Stimulated activated CD4-positive, alpha-beta T cell treated with anti-CD3 and anti-CD28 coated beads, Interleukin-4, amount 100 ng/mL, for 48 hours (primary cell): Measurements from ENCODE around the gene SFPQ.
"Not testable (repeated sequence)": the region's sequence is repeated elsewhere in the genome, so short reads cannot be mapped to it uniquely, and the experiment has no call there.

ENCODE experiments used
- DNase-seq, 2 donors: peaks; one replicate each; pipeline ENCODE4 v3.0.0-alpha.2; 2020; ENCODE audit warnings: low read depth in 2 of 2

The SFPQ gene

GRCh38 chr1:35192853-35193664 is at the start of gene SFPQ:
SFPQ (minus strand) TSS chr1:35193145; CDS start chr1:35193049, 96 bp downstream.
- peak; percentile 88 to 94 for DNase-seq

DNA sequence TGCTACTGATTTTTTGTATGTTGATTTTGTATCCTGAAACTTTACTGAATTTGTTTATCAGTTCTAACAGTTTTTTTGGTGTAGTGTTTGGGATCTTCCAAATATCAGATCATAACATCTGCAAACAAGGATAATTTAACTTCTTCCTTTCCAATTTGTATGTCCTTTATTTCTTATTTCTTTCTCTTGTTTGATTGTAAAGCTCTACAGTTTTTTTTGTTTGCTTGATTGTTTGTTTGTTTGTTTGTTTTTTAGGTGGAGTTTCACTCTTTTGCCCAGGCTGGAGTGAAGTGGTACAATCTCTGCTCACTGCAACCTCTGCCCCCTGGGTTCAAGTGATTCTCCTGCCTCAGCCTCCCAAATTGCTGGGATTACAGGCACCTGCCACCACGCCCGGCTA is 43.8 kb upstream of the SFPQ start:
- not testable (repeated sequence) for DNase-seq

DNA sequence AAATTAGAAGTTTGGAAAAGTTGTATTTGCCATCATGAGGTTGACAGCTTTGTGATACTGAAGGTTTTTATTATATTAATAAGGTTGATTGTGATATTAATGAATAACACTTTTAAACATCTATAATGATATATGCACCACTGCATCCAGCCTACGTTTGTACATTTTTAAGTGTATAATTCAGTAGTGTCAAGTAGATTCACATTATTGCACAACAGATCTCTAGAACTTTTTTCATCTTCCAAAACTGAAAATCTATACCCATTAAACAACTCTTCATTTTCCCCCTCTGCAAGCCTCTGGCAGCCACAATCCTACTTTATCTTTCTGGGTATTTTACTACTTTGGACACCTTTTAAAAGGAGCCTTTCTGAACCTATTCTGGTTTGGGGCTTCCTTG is 38.3 kb upstream of the SFPQ start:
- no peak for DNase-seq

- no peak for DNase-seq
Measured at GRCh38 chr1:35229587-35230360, 36.8 kb upstream of the SFPQ start.

- no peak for DNase-seq
Measured at GRCh38 chr1:35226546-35226945, 33.6 kb upstream of the SFPQ start.

DNA sequence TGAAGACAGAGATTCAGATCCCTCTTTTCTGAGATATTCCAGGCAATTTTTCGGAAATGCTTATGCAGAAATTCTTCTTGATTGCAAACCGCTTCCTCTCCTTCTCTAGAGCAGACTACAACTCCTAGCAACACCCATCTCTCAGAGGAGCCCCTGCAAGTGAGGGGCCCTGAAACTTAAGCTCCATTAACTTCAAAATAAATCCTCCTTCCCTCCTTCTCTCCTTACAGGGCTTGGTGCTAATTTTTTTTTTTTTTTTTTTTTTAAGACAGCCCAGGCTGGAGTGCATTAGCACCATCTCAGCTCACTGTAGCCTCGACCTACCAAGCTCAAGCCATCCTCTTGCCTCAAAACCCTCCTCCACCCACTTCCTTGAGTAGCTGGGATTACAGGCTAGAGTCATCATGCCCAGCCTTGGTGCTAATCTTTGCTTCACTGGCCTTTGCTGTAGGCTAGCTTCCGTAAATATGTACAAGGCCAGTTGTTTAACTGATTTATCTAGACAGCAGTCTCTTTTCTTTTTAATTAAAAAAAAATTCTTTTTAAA is 30.2 kb upstream of the SFPQ start:
- DNase-seq: no peak

DNA sequence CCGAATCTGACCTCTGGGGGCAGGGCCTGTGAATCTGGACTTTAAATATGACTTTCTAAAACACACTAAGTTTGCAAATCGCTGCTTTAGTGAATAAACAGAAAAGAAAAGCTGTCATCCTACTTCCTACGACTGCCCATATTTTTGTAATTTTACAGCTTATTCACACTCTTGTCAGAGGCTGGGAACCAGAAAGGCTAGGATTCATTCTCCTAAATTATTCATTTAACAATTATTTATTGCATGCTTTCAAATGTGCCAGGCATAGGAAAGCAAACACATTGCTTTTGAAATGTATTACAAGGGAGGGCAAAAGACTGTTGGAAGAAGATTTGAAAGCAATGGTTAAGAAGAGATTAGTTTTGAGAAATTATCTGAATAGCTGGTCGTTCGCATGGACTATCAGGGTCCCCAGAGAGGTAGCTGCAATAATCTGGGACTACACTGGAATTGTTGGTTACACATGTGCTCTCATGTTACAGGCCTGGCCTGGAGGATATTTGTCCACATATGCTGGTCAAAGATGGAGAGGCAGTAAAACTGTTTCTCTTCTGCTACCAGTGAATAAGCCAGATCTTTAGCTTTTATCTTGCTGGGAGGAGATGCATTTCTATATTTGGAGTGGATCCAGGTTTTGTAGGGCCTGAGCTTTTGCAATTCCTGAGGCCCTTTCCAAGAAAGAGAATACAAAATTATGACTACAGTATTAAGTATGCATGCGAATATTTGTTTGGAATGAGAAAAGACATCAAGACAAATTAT is 29.6 kb upstream of the SFPQ start:
- DNase-seq: no peak

DNA sequence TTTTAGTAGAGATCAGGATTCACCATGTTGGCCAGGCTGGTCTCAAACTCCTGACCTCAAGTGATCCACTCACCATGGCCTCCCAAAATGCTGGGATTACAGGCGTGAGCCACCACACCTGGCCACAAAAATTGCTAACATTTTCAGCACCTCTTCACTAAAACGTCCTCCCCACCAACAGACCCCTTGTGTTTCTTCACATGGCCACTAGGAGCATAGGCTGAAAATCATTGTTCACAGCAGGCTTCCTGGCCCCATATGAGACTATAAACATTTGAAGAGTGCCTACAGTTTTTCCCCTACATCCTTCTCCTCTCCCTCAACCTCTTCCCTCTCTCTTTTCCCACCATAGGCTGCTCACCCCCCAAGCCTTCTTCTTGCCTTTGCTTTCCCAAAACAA is 28.0 kb upstream of the SFPQ start:
- DNase-seq: peak in 1 of 2 donors; percentile 2

DNA sequence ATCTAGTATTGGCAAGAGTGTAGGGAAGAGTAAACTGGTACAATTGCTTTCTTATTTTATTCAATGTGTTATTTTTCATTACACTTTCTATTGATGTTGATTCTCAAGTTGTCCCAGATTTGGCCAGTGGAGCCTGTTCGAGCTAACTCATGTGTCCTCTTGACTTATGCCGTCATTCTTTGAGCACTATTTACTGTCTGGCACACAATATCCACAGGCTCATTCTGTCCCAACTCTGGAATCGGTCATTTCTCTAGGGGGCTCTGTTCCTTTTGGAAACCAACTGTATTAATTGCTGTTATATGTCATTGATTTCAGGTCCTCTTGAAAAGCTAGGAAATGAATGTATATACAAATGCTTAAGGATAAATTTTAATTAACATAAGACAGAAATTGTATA is 22.4 kb upstream of the SFPQ start:
- DNase-seq: no peak

GRCh38 chr1:35211120-35211414 is 18.1 kb upstream of the SFPQ start:
- DNase-seq: no peak

GRCh38 chr1:35210321-35211119 is 17.6 kb upstream of the SFPQ start:
- DNase-seq: no peak

DNA sequence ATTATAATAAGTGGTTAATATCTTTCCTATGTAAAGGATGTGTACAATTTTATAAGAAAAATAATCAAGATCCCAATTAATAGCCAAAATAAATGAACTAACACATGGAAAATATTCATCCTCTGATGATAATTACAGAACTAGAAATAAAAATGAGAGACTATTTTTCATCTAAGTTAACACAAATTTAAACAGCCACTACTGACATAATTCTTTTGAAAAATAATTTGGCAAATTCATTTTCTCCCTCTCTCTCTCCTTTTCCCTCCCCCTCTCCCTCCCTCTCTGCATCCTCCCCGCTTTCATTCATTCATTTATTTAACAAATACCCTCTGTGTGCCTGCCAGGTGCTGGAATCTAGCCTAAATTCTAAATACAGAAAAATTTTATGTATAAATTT is 10.3 kb upstream of the SFPQ start:
- no peak for DNase-seq

- peak; percentile 42 to 45 for DNase-seq
Measured at GRCh38 chr1:35202048-35202719, 9.2 kb upstream of the SFPQ start.

DNA sequence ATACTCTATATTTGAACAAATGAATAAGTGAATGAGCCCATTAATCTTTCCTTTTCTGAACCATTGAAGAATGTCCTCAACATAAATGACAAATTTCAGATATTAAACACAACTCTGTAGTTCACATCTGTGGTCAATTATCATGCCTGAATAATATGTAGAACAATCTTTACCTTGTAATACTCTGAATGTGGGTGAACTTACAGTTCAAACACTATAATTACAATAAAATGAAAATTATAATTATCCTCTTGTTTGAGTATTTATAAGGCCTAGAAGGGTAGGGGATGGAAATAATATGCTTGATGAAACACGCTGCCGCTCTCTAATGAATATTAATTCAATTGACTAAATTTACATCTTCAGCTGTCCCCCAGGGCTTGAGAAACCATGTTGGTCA is 8.7 kb upstream of the SFPQ start:
- no peak for DNase-seq

DNA sequence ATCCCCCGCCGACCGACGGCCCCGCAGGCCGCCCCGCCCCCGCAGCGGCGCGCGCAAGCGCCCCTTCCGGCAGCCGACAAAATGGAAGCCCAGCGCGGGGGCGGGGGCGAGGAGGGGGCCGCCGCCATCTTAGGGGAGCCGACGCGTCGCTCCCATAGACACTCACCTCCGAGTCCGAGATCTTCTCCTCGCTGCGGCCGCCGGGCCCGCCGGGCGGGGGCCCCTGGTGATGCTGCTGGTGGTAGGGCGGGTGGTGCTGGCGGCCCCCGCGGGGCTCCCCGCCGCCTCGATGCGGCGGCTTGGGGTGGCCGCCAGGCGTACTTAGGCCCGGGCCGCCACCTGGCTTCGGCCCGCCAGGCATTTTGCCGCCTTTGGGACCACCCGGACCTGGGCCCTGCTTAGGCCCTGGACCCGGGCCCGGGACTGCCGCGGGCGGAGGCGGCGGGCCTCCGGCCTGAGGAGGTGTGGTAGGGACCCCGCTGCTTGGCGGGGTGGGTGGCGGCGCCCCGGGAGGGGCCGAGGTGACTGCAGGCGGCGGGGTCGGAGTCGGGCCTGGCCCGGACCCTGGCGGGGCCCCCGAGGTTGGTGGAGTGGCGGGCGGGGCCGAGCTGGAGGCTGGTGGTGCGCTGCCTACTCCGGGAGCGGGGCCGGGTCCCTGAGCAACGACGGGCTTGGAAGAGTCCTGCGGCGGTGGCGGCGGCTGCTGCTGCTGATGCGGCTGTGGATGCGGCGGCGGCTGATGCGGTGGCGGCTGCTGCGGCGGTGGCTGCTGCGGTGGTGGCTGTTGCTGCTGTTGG is 691 bp downstream of the SFPQ start:
- peak; percentile 86 to 91 for DNase-seq

- DNase-seq: no peak
Measured at GRCh38 chr1:35191429-35192055, 1.4 kb downstream of the SFPQ start.

DNA sequence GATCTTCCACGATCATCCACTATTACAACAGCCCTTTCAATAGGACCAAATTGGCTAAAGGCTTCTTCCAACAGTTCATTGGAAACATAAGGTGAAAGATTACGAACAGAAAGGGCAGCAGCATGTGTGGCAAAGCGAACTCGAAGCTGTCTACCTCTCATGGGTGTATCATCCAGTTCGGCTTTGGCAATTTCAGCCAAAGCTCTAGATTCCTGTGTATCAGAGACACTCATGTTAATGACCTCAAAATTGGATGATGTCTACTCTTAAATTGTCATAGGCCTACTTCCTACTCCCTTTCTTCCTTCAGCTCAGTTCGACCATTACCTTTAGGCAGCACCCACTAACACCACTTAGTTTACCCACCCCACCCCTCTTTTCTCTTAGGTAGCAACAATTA is 2.2 kb downstream of the SFPQ start:
- DNase-seq: no peak

DNA sequence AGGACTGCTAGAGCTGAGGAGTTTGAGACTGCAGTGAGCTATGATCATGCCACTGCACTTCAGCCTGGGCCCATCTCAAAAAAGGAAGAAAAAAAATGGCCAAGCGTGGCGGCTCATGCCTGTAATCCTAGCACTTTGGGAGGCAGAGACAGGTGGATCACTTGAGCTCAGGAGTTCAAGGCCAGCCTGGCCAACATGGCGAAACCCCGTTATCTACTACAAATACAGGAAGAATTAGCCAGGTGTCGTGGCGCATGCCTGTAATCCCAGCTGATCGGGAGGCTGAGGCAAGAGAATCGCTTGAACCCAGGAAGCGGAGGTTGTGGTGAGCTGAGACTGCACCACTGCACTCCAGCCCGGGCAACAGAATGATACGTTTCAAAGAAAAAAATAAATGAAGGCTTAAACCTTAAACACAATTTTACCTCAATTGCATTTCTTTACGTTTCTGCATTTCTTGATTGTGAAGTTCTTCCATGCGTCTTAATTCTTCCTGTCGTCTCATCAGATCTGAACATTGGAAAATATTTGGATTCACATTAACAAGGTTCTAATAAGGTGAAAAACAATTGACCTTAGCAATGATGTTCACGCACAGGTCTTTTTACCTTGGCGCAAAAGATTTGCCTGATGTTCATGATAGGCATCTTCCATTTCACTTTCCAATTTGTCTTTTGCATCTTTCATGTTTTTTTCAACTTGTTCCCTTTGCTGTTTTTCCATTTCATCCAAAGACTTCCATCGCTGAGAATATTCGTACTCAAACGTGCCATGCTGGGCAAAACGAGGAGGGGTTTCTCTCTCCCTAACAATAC is 4.2 kb downstream of the SFPQ start:
- DNase-seq: no peak
